Esophagus squamous epithelium (tissue), 4 donors: ENCODE measurements around the gene FNDC3B.

Experiments used
- POLR2A ChIP-seq, 4 donors: fragments of 450-650 bp; IDR thresholded peaks; one replicate each; pipeline ENCODE4 v1.6.1; 2017; ENCODE audit warnings: antibody characterized with exemption in 4 of 4, mild to moderate bottlenecking in 4 of 4, moderate library complexity in 3 of 4
- TF ChIP-seq, protein P1 (sequence below), 6 experiments: fragments of 450-650 bp in 4 of 6; fragments of 200-600 bp in 2 of 6; sonication (generic) in 2 of 6; IDR thresholded peaks; one replicate each; pipeline ENCODE4 v1.5.1; 2016 to 2019; ENCODE audit warnings: antibody characterized with exemption in 6 of 6, mild to moderate bottlenecking in 4 of 6, moderate library complexity in 4 of 6

DNA sequence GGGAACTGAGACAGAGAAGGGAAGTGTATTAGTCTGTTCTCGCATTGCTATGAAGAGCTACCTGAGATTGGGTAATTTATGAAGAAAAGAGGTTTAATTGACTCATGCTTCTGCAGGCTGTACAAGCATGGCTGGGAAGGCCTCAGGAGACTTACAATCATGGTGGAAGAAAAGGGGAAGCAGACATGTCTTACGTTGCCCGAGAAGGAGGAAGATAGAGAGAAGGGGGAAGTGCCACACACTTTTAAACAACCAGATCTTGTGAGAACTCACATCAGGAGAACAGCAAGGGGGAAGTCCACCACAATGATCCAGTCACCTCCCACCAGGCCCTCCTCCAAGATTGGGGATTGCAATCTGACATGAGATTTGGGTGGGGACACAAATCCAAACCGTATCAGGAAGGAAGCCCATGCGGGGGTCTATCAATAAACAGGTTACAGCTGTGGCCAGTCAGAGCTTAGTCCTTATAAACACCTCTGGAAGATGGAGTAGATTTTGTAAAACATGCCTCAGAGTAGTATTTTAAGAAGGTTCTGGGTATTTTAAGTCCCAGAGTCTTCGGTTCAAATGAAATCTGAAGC lies 254.9 kb downstream of the FNDC3B start:
- TF ChIP-seq POLR2A (IDR thresholded peaks at IDR 0.05): no peak
- TF ChIP-seq, protein P1, sequence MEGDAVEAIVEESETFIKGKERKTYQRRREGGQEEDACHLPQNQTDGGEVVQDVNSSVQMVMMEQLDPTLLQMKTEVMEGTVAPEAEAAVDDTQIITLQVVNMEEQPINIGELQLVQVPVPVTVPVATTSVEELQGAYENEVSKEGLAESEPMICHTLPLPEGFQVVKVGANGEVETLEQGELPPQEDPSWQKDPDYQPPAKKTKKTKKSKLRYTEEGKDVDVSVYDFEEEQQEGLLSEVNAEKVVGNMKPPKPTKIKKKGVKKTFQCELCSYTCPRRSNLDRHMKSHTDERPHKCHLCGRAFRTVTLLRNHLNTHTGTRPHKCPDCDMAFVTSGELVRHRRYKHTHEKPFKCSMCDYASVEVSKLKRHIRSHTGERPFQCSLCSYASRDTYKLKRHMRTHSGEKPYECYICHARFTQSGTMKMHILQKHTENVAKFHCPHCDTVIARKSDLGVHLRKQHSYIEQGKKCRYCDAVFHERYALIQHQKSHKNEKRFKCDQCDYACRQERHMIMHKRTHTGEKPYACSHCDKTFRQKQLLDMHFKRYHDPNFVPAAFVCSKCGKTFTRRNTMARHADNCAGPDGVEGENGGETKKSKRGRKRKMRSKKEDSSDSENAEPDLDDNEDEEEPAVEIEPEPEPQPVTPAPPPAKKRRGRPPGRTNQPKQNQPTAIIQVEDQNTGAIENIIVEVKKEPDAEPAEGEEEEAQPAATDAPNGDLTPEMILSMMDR (IDR thresholded peaks at IDR 0.05): no peak
